ENCODE measurements around the gene PLCH1.

PLCH1 gene

GRCh38 chr3:155581579-155581978 lies 163.3 kb downstream of the PLCH1 start:
- Histone ChIP-seq H3K27ac (ENCODE audit: low read depth, low read length, poor library complexity, severe bottlenecking) (no peak overlapping the region), H2AFZ (ENCODE audit: low read length) (no peak overlapping the region), H3K9me2 (ENCODE audit: low read depth, low read length) (no peaks in the 10 kb centered on the region), H3K79me2 (ENCODE audit: insufficient read depth, low read length) (no peaks in the 10 kb centered on the region), H3K9me3 (ENCODE audit: low read length) (no peaks in the 10 kb centered on the region), H3K27me3 (ENCODE audit: insufficient read depth, low read length) (no peaks in the 10 kb centered on the region), H3K4me2 (ENCODE audit: low read length) (peak overlapping the region; percentile 40; the same call in 1 of the 2 replicates), H3K4me1 (ENCODE audit: insufficient read depth, low read length, severe bottlenecking) (peaks cover 15% of the 10 kb centered on the region), H3K9ac (ENCODE audit: low read length) (no peak overlapping the region), H3K4me3 (ENCODE audit: low read depth, low read length, poor library complexity, severe bottlenecking) (no peak overlapping the region), H3F3A (ENCODE audit: insufficient read depth, low read length) (no peaks in the 10 kb centered on the region), H3K36me3 (ENCODE audit: insufficient read depth, low read length) (no peaks in the 10 kb centered on the region), H4K20me1 (ENCODE audit: insufficient read depth, low read length) (no peaks in the 10 kb centered on the region)
- no peak for TF ChIP-seq CTCF (IDR thresholded peaks at IDR 0.05; ENCODE audit: low read length)
- TF ChIP-seq EZH2 (IDR thresholded peaks at IDR 0.05; ENCODE audit: borderline replicate concordance, low read length) = no peak

- H3K4me2 ChIP-seq (ENCODE audit: low read length) = no peak overlapping the region
- no peaks in the 10 kb centered on the region for H3K27me3 ChIP-seq (ENCODE audit: insufficient read depth, low read length)
- H3K36me3 ChIP-seq (ENCODE audit: insufficient read depth, low read length) = no peaks in the 10 kb centered on the region; the same call in 1 of the 2 replicates
- no peak overlapping the region for H2AFZ ChIP-seq (ENCODE audit: low read length)
- H3K9me3 ChIP-seq (ENCODE audit: low read length) = no peaks in the 10 kb centered on the region
- H4K20me1 ChIP-seq (ENCODE audit: insufficient read depth, low read length) = no peaks in the 10 kb centered on the region
- H3K27ac ChIP-seq (ENCODE audit: low read depth, low read length, poor library complexity, severe bottlenecking) = no peak overlapping the region
- H3K4me3 ChIP-seq (ENCODE audit: low read depth, low read length, poor library complexity, severe bottlenecking) = no peak overlapping the region
- TF ChIP-seq EZH2 (IDR thresholded peaks at IDR 0.05; ENCODE audit: borderline replicate concordance, low read length) (no peak), CTCF (IDR thresholded peaks at IDR 0.05; ENCODE audit: low read length) (no peak)
- H3F3A ChIP-seq (ENCODE audit: insufficient read depth, low read length) = no peaks in the 10 kb centered on the region
- H3K79me2 ChIP-seq (ENCODE audit: insufficient read depth, low read length) = no peaks in the 10 kb centered on the region
- no peaks in the 10 kb centered on the region for H3K9me2 ChIP-seq (ENCODE audit: low read depth, low read length)
- no peaks in the 10 kb centered on the region for H3K4me1 ChIP-seq (ENCODE audit: insufficient read depth, low read length, severe bottlenecking)
- H3K9ac ChIP-seq (ENCODE audit: low read length) = no peak overlapping the region
Measured at GRCh38 chr3:155572085-155572484, 172.8 kb downstream of the PLCH1 start.

- H3K9me3 ChIP-seq (ENCODE audit: low read length) = no peaks in the 10 kb centered on the region
- H3K4me1 ChIP-seq (ENCODE audit: insufficient read depth, low read length, severe bottlenecking) = no peaks in the 10 kb centered on the region
- no peaks in the 10 kb centered on the region for H3K9me2 ChIP-seq (ENCODE audit: low read depth, low read length)
- no peak overlapping the region for H3K4me3 ChIP-seq (ENCODE audit: low read depth, low read length, poor library complexity, severe bottlenecking)
- H3K9ac ChIP-seq (ENCODE audit: low read length) = no peak overlapping the region
- no peaks in the 10 kb centered on the region for H3K79me2 ChIP-seq (ENCODE audit: insufficient read depth, low read length)
- no peak overlapping the region for H3K27ac ChIP-seq (ENCODE audit: low read depth, low read length, poor library complexity, severe bottlenecking)
- H3F3A ChIP-seq (ENCODE audit: insufficient read depth, low read length) = no peaks in the 10 kb centered on the region
- no peak overlapping the region for H3K4me2 ChIP-seq (ENCODE audit: low read length)
- no peaks in the 10 kb centered on the region for H3K27me3 ChIP-seq (ENCODE audit: insufficient read depth, low read length)
- TF ChIP-seq EZH2 (IDR thresholded peaks at IDR 0.05; ENCODE audit: borderline replicate concordance, low read length) (no peak), CTCF (IDR thresholded peaks at IDR 0.05; ENCODE audit: low read length) (no peak)
- H4K20me1 ChIP-seq (ENCODE audit: insufficient read depth, low read length) = no peaks in the 10 kb centered on the region
- no peaks in the 10 kb centered on the region; the same call in 1 of the 2 replicates for H3K36me3 ChIP-seq (ENCODE audit: insufficient read depth, low read length)
- H2AFZ ChIP-seq (ENCODE audit: low read length) = no peak overlapping the region
Measured at GRCh38 chr3:155568295-155568694, 176.6 kb downstream of the PLCH1 start.
